ENCODE results near the gene LCE5A. TPM values are rescaled to one million over a fixed set of nuclear protein-coding genes. Genes with fewer than 3 reads are reported as not detected.

The LCE5A gene
- total RNA-seq: not detected in 2 replicates

- H3K36me3 ChIP-seq (ENCODE audit: control insufficient read depth, insufficient read depth, low read length): no peaks in the 10 kb centered on the region
- H3K4me3 ChIP-seq (ENCODE audit: low read depth, low read length): no peak within 1 kb of the TSS
- no peak for FAIRE-seq
- H3K27me3 ChIP-seq (ENCODE audit: control insufficient read depth, insufficient read depth, low read length): no peaks in the 10 kb centered on the region
- no peak for DNase-seq (ENCODE audit: low read depth)
- TF ChIP-seq CTCF (IDR thresholded peaks at IDR 0.05; ENCODE audit: insufficient read depth, low read length, severe bottlenecking): no peak
Measured at GRCh38 chr1:152510503-152510902, at the start of gene LCE5A. Gene LCE5A, plus strand, starts transcription at chr1:152510803. Its CDS starts 732 bp downstream, at chr1:152511535.

DNA sequence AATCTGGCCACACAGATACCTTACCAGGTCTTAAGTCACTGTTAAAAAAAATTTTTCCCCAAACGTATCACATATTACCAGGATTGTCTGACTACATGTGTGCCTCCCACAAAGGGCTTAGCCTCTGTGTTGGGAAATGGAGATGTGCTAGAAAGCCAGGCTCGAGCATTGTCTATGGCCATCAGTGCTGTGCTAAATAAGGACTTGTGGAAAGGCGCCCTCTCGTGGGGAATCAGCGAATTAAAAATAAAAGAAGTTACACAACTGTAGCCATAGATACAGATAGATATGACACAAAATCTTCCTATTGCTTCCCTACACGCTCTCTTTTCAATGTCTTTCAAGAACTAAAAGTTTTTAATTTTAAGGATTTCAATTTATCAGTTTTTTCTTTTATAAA, 49.1 kb upstream of the LCE5A start:
- peak; percentile 56 for TF ChIP-seq CTCF (IDR thresholded peaks at IDR 0.05; ENCODE audit: insufficient read depth, low read length, severe bottlenecking)
- no peak for FAIRE-seq

GRCh38 chr1:152462636-152463035, 48.0 kb upstream of the LCE5A start:
- no peak overlapping the region for H3K4me3 ChIP-seq (ENCODE audit: low read depth, low read length)
- no peaks in the 10 kb centered on the region for H3K36me3 ChIP-seq (ENCODE audit: control insufficient read depth, insufficient read depth, low read length)
- no peak for TF ChIP-seq CTCF (IDR thresholded peaks at IDR 0.05; ENCODE audit: insufficient read depth, low read length, severe bottlenecking)
- DNase-seq (ENCODE audit: low read depth) (no peak), FAIRE-seq (no peak)
- H3K27me3 ChIP-seq (ENCODE audit: control insufficient read depth, insufficient read depth, low read length): no peaks in the 10 kb centered on the region

More for the DNA sequence above, 49.1 kb upstream of the LCE5A start:
- Histone ChIP-seq H3K36me3 (ENCODE audit: control insufficient read depth, insufficient read depth, low read length) (no peaks in the 10 kb centered on the region), H3K27me3 (ENCODE audit: control insufficient read depth, insufficient read depth, low read length) (no peaks in the 10 kb centered on the region), H3K4me3 (ENCODE audit: low read depth, low read length) (no peak overlapping the region)
- peak; percentile 63 for DNase-seq (ENCODE audit: low read depth)

- Histone ChIP-seq H3K27me3 (ENCODE audit: control insufficient read depth, insufficient read depth, low read length) (no peaks in the 10 kb centered on the region), H3K4me3 (ENCODE audit: low read depth, low read length) (no peak overlapping the region), H3K36me3 (ENCODE audit: control insufficient read depth, insufficient read depth, low read length) (no peaks in the 10 kb centered on the region)
- DNase-seq (ENCODE audit: low read depth) (no peak), FAIRE-seq (no peak)
- no peak for TF ChIP-seq CTCF (IDR thresholded peaks at IDR 0.05; ENCODE audit: insufficient read depth, low read length, severe bottlenecking)
Measured at GRCh38 chr1:152466217-152466616, 44.4 kb upstream of the LCE5A start.

GRCh38 chr1:152473887-152474537, 36.6 kb upstream of the LCE5A start:
- Histone ChIP-seq H3K27me3 (ENCODE audit: control insufficient read depth, insufficient read depth, low read length) (no peaks in the 10 kb centered on the region), H3K36me3 (ENCODE audit: control insufficient read depth, insufficient read depth, low read length) (no peaks in the 10 kb centered on the region), H3K4me3 (ENCODE audit: low read depth, low read length) (no peak overlapping the region)
- TF ChIP-seq CTCF (IDR thresholded peaks at IDR 0.05; ENCODE audit: insufficient read depth, low read length, severe bottlenecking): no peak
- FAIRE-seq (peak; percentile 23), DNase-seq (ENCODE audit: low read depth) (peak; percentile 59)
